Neural cell (in vitro differentiated cells): Measurements from ENCODE around the gene LRRC8E.

Experiments
- CTCF ChIP-seq: fragments of 450-650 bp; IDR thresholded peaks from 2 replicates; pipeline ENCODE4 v1.5.1; 2014; ENCODE audit warnings: antibody characterized with exemption, mild to moderate bottlenecking, moderate library complexity; ENCODE audit not compliant: poor library complexity, severe bottlenecking
- EZH2 ChIP-seq: fragments of 200-600, 300-800 bp; shearing (Covaris generic), sonication (generic); IDR thresholded peaks from 2 replicates; pipeline ENCODE4 v1.6.1; 2014; ENCODE audit warnings: antibody characterized with exemption, low read length, borderline replicate concordance, mild to moderate bottlenecking; ENCODE audit not compliant: insufficient read depth, poor library complexity, severe bottlenecking

GRCh38 chr19:7873304-7874075 lies 14.8 kb upstream of the LRRC8E start:
- no peak for TF ChIP-seq CTCF
- no peak for TF ChIP-seq EZH2
